ENCODE data around the gene GSTP1.

- TF ChIP-seq CTCF (IDR thresholded peaks at IDR 0.05) (no peak), POLR2A (IDR thresholded peaks at IDR 0.05) (no peak)
These were observed 32.5 kb upstream of the GSTP1 start for GRCh38 chr11:67551127-67551526.
